Measurements from ENCODE around the gene COL19A1. TPM values are rescaled to one million over a fixed set of nuclear protein-coding genes. Genes with fewer than 3 reads are reported as not detected.

The COL19A1 gene
- total RNA-seq, 2 donors from 2014 or later = 1.4 to 1.5 TPM

GRCh38 chr6:70051197-70052124 is 185.1 kb downstream of the COL19A1 start:
- no peaks in the 10 kb centered on the region for H3K36me3 Mint-ChIP-seq (ENCODE audit: low read depth)
- H3K27ac Mint-ChIP-seq = no peak overlapping the region

GRCh38 chr6:70059039-70059719 is 192.8 kb downstream of the COL19A1 start:
- H3K27ac ChIP-seq (ENCODE audit: low read depth, low read length) = no peak overlapping the region
- peaks cover 2% of the 10 kb centered on the region for H3K4me1 Mint-ChIP-seq
- H3K36me3 ChIP-seq (ENCODE audit: control insufficient read depth, insufficient read depth, low read length) = no peaks in the 10 kb centered on the region
- H3K4me1 ChIP-seq (ENCODE audit: control insufficient read depth, insufficient read depth, low read length) = peaks cover 4% of the 10 kb centered on the region
- H3K27ac Mint-ChIP-seq = no peak overlapping the region
- H3K27me3 ChIP-seq (ENCODE audit: control insufficient read depth, insufficient read depth, low read length, poor library complexity, severe bottlenecking) = no peaks in the 10 kb centered on the region
- no peak for DNase-seq
- H3K9me3 Mint-ChIP-seq = no peaks in the 10 kb centered on the region
- no peak for TF ChIP-seq CTCF (conservative IDR thresholded peaks at IDR 0.05)
- no peaks in the 10 kb centered on the region for H3K36me3 Mint-ChIP-seq (ENCODE audit: low read depth)
- WGBS, 2 experiments (ENCODE audit: insufficient coverage in 1 of 2, insufficient read length in 1 of 2) = 70 to 80% methylated on average over 2 of the region's 2 CpGs
- no peaks in the 10 kb centered on the region for H3K9me3 ChIP-seq (ENCODE audit: control insufficient read depth, low read length)
- H3K4me3 ChIP-seq (ENCODE audit: low read length) = no peak overlapping the region
- H3K27me3 Mint-ChIP-seq (ENCODE audit: insufficient read depth) = peaks cover 2% of the 10 kb centered on the region
- no peak overlapping the region for H3K4me3 Mint-ChIP-seq
- H3K9ac ChIP-seq (ENCODE audit: extremely low read depth, low read length, poor library complexity, severe bottlenecking) = no peak overlapping the region

More at GRCh38 chr6:70051197-70052124, 185.1 kb downstream of the COL19A1 start:
- Histone ChIP-seq H3K9ac (ENCODE audit: extremely low read depth, low read length, poor library complexity, severe bottlenecking) (no peak overlapping the region), H3K4me1 (ENCODE audit: control insufficient read depth, insufficient read depth, low read length) (no peaks in the 10 kb centered on the region), H3K9me3 (ENCODE audit: control insufficient read depth, low read length) (no peaks in the 10 kb centered on the region), H3K27me3 (ENCODE audit: control insufficient read depth, insufficient read depth, low read length, poor library complexity, severe bottlenecking) (no peaks in the 10 kb centered on the region), H3K36me3 (ENCODE audit: control insufficient read depth, insufficient read depth, low read length) (no peaks in the 10 kb centered on the region), H3K27ac (ENCODE audit: low read depth, low read length) (no peak overlapping the region), H3K4me3 (ENCODE audit: low read length) (no peak overlapping the region)
- Mint-ChIP-seq H3K27me3 (ENCODE audit: insufficient read depth) (no peaks in the 10 kb centered on the region), H3K9me3 (no peaks in the 10 kb centered on the region), H3K4me3 (no peak overlapping the region), H3K4me1 (no peaks in the 10 kb centered on the region)
- TF ChIP-seq CTCF (conservative IDR thresholded peaks at IDR 0.05) = no peak
- DNase-seq = no peak
- WGBS, 2 experiments (ENCODE audit: insufficient coverage in 1 of 2, insufficient read length in 1 of 2) = 91 to 96% methylated on average over 3 to 5 of the region's 5 CpGs

- no peak overlapping the region for H3K4me3 ChIP-seq (ENCODE audit: low read length)
- no peak for DNase-seq
- Mint-ChIP-seq H3K27ac (no peak overlapping the region), H3K36me3 (ENCODE audit: low read depth) (no peaks in the 10 kb centered on the region), H3K27me3 (ENCODE audit: insufficient read depth) (peaks cover 2% of the 10 kb centered on the region), H3K9me3 (no peaks in the 10 kb centered on the region), H3K4me1 (peaks cover 2% of the 10 kb centered on the region), H3K4me3 (no peak overlapping the region)
- no peaks in the 10 kb centered on the region for H3K36me3 ChIP-seq (ENCODE audit: control insufficient read depth, insufficient read depth, low read length)
- peaks cover 4% of the 10 kb centered on the region for H3K4me1 ChIP-seq (ENCODE audit: control insufficient read depth, insufficient read depth, low read length)
- no peak for TF ChIP-seq CTCF (conservative IDR thresholded peaks at IDR 0.05)
- no peaks in the 10 kb centered on the region for H3K27me3 ChIP-seq (ENCODE audit: control insufficient read depth, insufficient read depth, low read length, poor library complexity, severe bottlenecking)
- 98% methylated on average over 4 of the region's 5 CpGs; no CpG with 5 or more reads in 1 of the 2 experiments for WGBS, 2 experiments (ENCODE audit: insufficient coverage in 1 of 2, insufficient read length in 1 of 2)
- H3K9ac ChIP-seq (ENCODE audit: extremely low read depth, low read length, poor library complexity, severe bottlenecking) = no peak overlapping the region
- H3K9me3 ChIP-seq (ENCODE audit: control insufficient read depth, low read length) = no peaks in the 10 kb centered on the region
- no peak overlapping the region for H3K27ac ChIP-seq (ENCODE audit: low read depth, low read length)
Measured at GRCh38 chr6:70060680-70061079, 194.3 kb downstream of the COL19A1 start.
